Kidney tubule cell (primary cell): ENCODE results near the gene KY.

Experiments
- DNase-seq: peaks from one replicate; pipeline ENCODE4 v3.0.0-alpha.2; 2018; ENCODE audit warnings: low spot score

KY gene

GRCh38 chr3:134619301-134619615, 31.6 kb downstream of the KY start:
- DNase-seq: no peak

- DNase-seq: no peak
These were observed 32.1 kb downstream of the KY start for GRCh38 chr3:134618478-134619300.

- no peak for DNase-seq
These were observed 33.0 kb downstream of the KY start for GRCh38 chr3:134617608-134618477.

- no peak for DNase-seq
These were observed 35.1 kb downstream of the KY start for GRCh38 chr3:134615743-134616142.

GRCh38 chr3:134614955-134615354, 35.9 kb downstream of the KY start:
- DNase-seq: no peak

GRCh38 chr3:134613006-134613520, 37.8 kb downstream of the KY start:
- no peak for DNase-seq

GRCh38 chr3:134611516-134611915, 39.3 kb downstream of the KY start:
- DNase-seq: no peak

GRCh38 chr3:134610432-134611385, 40.1 kb downstream of the KY start:
- DNase-seq: no peak

GRCh38 chr3:134609821-134610431, 40.9 kb downstream of the KY start:
- no peak for DNase-seq

GRCh38 chr3:134608771-134609435, 41.9 kb downstream of the KY start:
- DNase-seq: no peak

- DNase-seq: no peak
These were observed 42.6 kb downstream of the KY start for GRCh38 chr3:134608023-134608770.

- DNase-seq: no peak
These were observed 43.5 kb downstream of the KY start for GRCh38 chr3:134607054-134608022.

- DNase-seq: no peak
These were observed 44.5 kb downstream of the KY start for GRCh38 chr3:134606033-134607025.

- no peak for DNase-seq
These were observed 45.3 kb downstream of the KY start for GRCh38 chr3:134605556-134605955.

GRCh38 chr3:134603956-134604355, 46.9 kb downstream of the KY start:
- no peak for DNase-seq

GRCh38 chr3:134603480-134603879, 47.3 kb downstream of the KY start:
- DNase-seq: no peak

GRCh38 chr3:134602440-134602814, 48.4 kb downstream of the KY start:
- no peak for DNase-seq
